A204.1 (cell line): ENCODE data around the gene PCGF2.
"Not testable (repeated sequence)": the region's sequence is repeated elsewhere in the genome, so short reads cannot be mapped to it uniquely, and the experiment has no call there.

Experiments used
- FAIRE-seq: peaks from 2 replicates; lab custom pipeline; 2012; peaks lifted over from hg19 to GRCh38; lab: Jason Lieb, UNC

The PCGF2 gene

GRCh38 chr17:38735161-38735997 is 12.8 kb downstream of the PCGF2 start:
- no peak for FAIRE-seq

GRCh38 chr17:38733982-38734973 is 13.9 kb downstream of the PCGF2 start:
- FAIRE-seq: no peak

GRCh38 chr17:38733282-38733981 is 14.7 kb downstream of the PCGF2 start:
- no peak for FAIRE-seq

- FAIRE-seq: no peak
Observed at GRCh38 chr17:38732376-38733281, 15.5 kb downstream of the PCGF2 start.

- FAIRE-seq: no peak
Observed at GRCh38 chr17:38731526-38732294, 16.4 kb downstream of the PCGF2 start.

GRCh38 chr17:38730526-38731379 is 17.4 kb downstream of the PCGF2 start:
- FAIRE-seq: no peak

- FAIRE-seq: no peak
Observed at GRCh38 chr17:38729886-38730525, 18.1 kb downstream of the PCGF2 start, which contains the start of gene CISD3. Gene CISD3 (plus strand): TSS chr17:38730341. CDS start chr17:38730359, 18 bp downstream.

- FAIRE-seq: no peak
Observed at GRCh38 chr17:38729368-38729885, 18.7 kb downstream of the PCGF2 start.

GRCh38 chr17:38728290-38728831 is 19.8 kb downstream of the PCGF2 start:
- FAIRE-seq: no peak

GRCh38 chr17:38727736-38728135 is 20.4 kb downstream of the PCGF2 start:
- no peak for FAIRE-seq

- FAIRE-seq: not testable (repeated sequence)
Observed at GRCh38 chr17:38726145-38726544, 22.0 kb downstream of the PCGF2 start.

GRCh38 chr17:38725066-38725465 is 23.1 kb downstream of the PCGF2 start:
- FAIRE-seq: no peak

GRCh38 chr17:38724337-38724988 is 23.7 kb downstream of the PCGF2 start:
- FAIRE-seq: no peak

- no peak for FAIRE-seq
Observed at GRCh38 chr17:38721802-38722201, 26.3 kb downstream of the PCGF2 start.

- FAIRE-seq: no peak
Observed at GRCh38 chr17:38720941-38721340, 27.2 kb downstream of the PCGF2 start.

- no peak for FAIRE-seq
Observed at GRCh38 chr17:38719943-38720641, 28.0 kb downstream of the PCGF2 start.

- FAIRE-seq: no peak
Observed at GRCh38 chr17:38719289-38719942, 28.7 kb downstream of the PCGF2 start.
